ENCODE measurements around the gene IL17F.

Gene IL17F

GRCh38 chr6:52285177-52286068, 41.1 kb upstream of the IL17F start:
- no peaks in the 10 kb centered on the region for H3K27me3 ChIP-seq (ENCODE audit: insufficient read depth, poor library complexity, severe bottlenecking)
- H3K4me3 ChIP-seq (ENCODE audit: severe bottlenecking) = peak overlapping the region; percentile 84
- peak; percentile 34 for TF ChIP-seq CTCF (IDR thresholded peaks at IDR 0.05; ENCODE audit: poor library complexity, severe bottlenecking)
- H3K9me3 ChIP-seq (ENCODE audit: severe bottlenecking) = no peaks in the 10 kb centered on the region
- DNase-seq (ENCODE audit: low spot score) (no peak), ATAC-seq (ENCODE audit: low read depth) (no peak)
- no peak overlapping the region for H3K27ac ChIP-seq (ENCODE audit: poor library complexity, severe bottlenecking)
- peaks cover 38% of the 10 kb centered on the region for H3K36me3 ChIP-seq (ENCODE audit: low read depth)
- H3K4me1 ChIP-seq (ENCODE audit: insufficient read depth, poor library complexity, severe bottlenecking) = peaks cover 5% of the 10 kb centered on the region

- H3K9me3 ChIP-seq (ENCODE audit: severe bottlenecking) = no peaks in the 10 kb centered on the region
- peak within 1 kb of the TSS; percentile 84 for H3K4me3 ChIP-seq (ENCODE audit: severe bottlenecking)
- H3K4me1 ChIP-seq (ENCODE audit: insufficient read depth, poor library complexity, severe bottlenecking) = peaks cover 5% of the 10 kb centered on the region
- ATAC-seq (ENCODE audit: low read depth) (peak; percentile 99), DNase-seq (ENCODE audit: low spot score) (peak; percentile 96)
- H3K27ac ChIP-seq (ENCODE audit: poor library complexity, severe bottlenecking) = peak within 1 kb of the TSS; percentile 53
- no peak for TF ChIP-seq CTCF (IDR thresholded peaks at IDR 0.05; ENCODE audit: poor library complexity, severe bottlenecking)
- H3K27me3 ChIP-seq (ENCODE audit: insufficient read depth, poor library complexity, severe bottlenecking) = no peaks in the 10 kb centered on the region
- peaks cover 46% of the 10 kb centered on the region for H3K36me3 ChIP-seq (ENCODE audit: low read depth)
Observed at GRCh38 chr6:52284460-52285176, 40.3 kb upstream of the IL17F start, which contains the start of gene MCM3. TSS of gene MCM3 (minus strand) at chr6:52284742. CDS start at chr6:52284674, 68 bp downstream.

GRCh38 chr6:52284131-52284459, 39.8 kb upstream of the IL17F start:
- no peaks in the 10 kb centered on the region for H3K27me3 ChIP-seq (ENCODE audit: insufficient read depth, poor library complexity, severe bottlenecking)
- peaks cover 52% of the 10 kb centered on the region for H3K36me3 ChIP-seq (ENCODE audit: low read depth)
- H3K4me3 ChIP-seq (ENCODE audit: severe bottlenecking) = peak overlapping the region; percentile 84
- DNase-seq (ENCODE audit: low spot score) (no peak), ATAC-seq (ENCODE audit: low read depth) (no peak)
- H3K27ac ChIP-seq (ENCODE audit: poor library complexity, severe bottlenecking) = peak overlapping the region; percentile 53
- no peak for TF ChIP-seq CTCF (IDR thresholded peaks at IDR 0.05; ENCODE audit: poor library complexity, severe bottlenecking)
- H3K4me1 ChIP-seq (ENCODE audit: insufficient read depth, poor library complexity, severe bottlenecking) = peaks cover 5% of the 10 kb centered on the region
- H3K9me3 ChIP-seq (ENCODE audit: severe bottlenecking) = no peaks in the 10 kb centered on the region

- Histone ChIP-seq H3K4me1 (ENCODE audit: insufficient read depth, poor library complexity, severe bottlenecking) (peaks cover 5% of the 10 kb centered on the region), H3K9me3 (ENCODE audit: severe bottlenecking) (no peaks in the 10 kb centered on the region), H3K27ac (ENCODE audit: poor library complexity, severe bottlenecking) (no peak overlapping the region), H3K27me3 (ENCODE audit: insufficient read depth, poor library complexity, severe bottlenecking) (no peaks in the 10 kb centered on the region), H3K4me3 (ENCODE audit: severe bottlenecking) (peak overlapping the region; percentile 84), H3K36me3 (ENCODE audit: low read depth) (peaks cover 61% of the 10 kb centered on the region)
- TF ChIP-seq CTCF (IDR thresholded peaks at IDR 0.05; ENCODE audit: poor library complexity, severe bottlenecking) = no peak
- ATAC-seq (ENCODE audit: low read depth) (no peak), DNase-seq (ENCODE audit: low spot score) (no peak)
Observed at GRCh38 chr6:52283111-52283510, 38.8 kb upstream of the IL17F start.

Measured in RWPE2 (cell line).